KMS-11 (cell line): ENCODE data around the gene DSCAM.

Experiments
- H2AFZ ChIP-seq: fragments of 200-600 bp; sonication (generic); 2 replicates; pipeline ENCODE4 v1.6.1; 2016; ENCODE audit warnings: antibody characterized with exemption, mixed run types, low read depth
- H3K27ac ChIP-seq: fragments of 200-600 bp; sonication (generic); 2 replicates; pipeline ENCODE4 v1.6.1; 2016; ENCODE audit warnings: mild to moderate bottlenecking, mixed run types
- H3K27me3 ChIP-seq: fragments of 200-600 bp; sonication (generic); 2 replicates; pipeline ENCODE4 v1.6.1; 2017; ENCODE audit warnings: mild to moderate bottlenecking, low read depth, mixed run types, moderate library complexity; ENCODE audit not compliant: insufficient read depth
- H3K36me3 ChIP-seq: fragments of 200-600 bp; sonication (generic); 2 replicates; pipeline ENCODE4 v1.6.1; 2017; ENCODE audit warnings: mild to moderate bottlenecking, mixed run types; ENCODE audit not compliant: insufficient read depth
- H3K4me1 ChIP-seq: fragments of 200-600 bp; sonication (generic); 2 replicates; pipeline ENCODE4 v1.6.1; 2016; ENCODE audit warnings: mild to moderate bottlenecking, low read depth, mixed run types; ENCODE audit not compliant: poor library complexity, severe bottlenecking
- H3K4me2 ChIP-seq: fragments of 200-600 bp; sonication (generic); 2 replicates; pipeline ENCODE4 v1.7.0; 2016; ENCODE audit warnings: mild to moderate bottlenecking, mixed run types
- H3K4me3 ChIP-seq: fragments of 200-600 bp; sonication (generic); IDR thresholded peaks from 2 replicates; pipeline ENCODE4 v1.6.1; 2017; ENCODE audit warnings: low read depth, low read length, mixed read lengths; ENCODE audit not compliant: insufficient read depth
- H3K79me2 ChIP-seq: fragments of 200-600 bp; sonication (generic); 2 replicates; pipeline ENCODE4 v1.6.1; 2016; ENCODE audit warnings: low read depth, mixed run types; ENCODE audit not compliant: insufficient read depth
- H3K9ac ChIP-seq: fragments of 200-600 bp; sonication (generic); 2 replicates; pipeline ENCODE4 v1.6.1; 2016; ENCODE audit warnings: mild to moderate bottlenecking, mixed run types
- H4K20me1 ChIP-seq: fragments of 200-600 bp; sonication (generic); 2 replicates; pipeline ENCODE4 v1.6.1; 2016; ENCODE audit warnings: mild to moderate bottlenecking, mixed run types; ENCODE audit not compliant: insufficient read depth
- CTCF ChIP-seq: fragments of 200-600 bp; sonication (generic); conservative IDR thresholded peaks from 2 replicates; pipeline ENCODE4 v1.6.1; 2017; ENCODE audit warnings: low read depth, mild to moderate bottlenecking, antibody characterized with exemption, low read length, moderate library complexity, mixed read lengths

Gene DSCAM

GRCh38 chr21:40282912-40283886 lies 563.8 kb downstream of the DSCAM start:
- H3K9ac ChIP-seq = no peak overlapping the region
- H3K27me3 ChIP-seq = no peaks in the 10 kb centered on the region
- H3K27ac ChIP-seq = no peak overlapping the region
- no peak for TF ChIP-seq CTCF
- no peaks in the 10 kb centered on the region for H3K79me2 ChIP-seq
- H3K4me3 ChIP-seq = no peak overlapping the region
- no peaks in the 10 kb centered on the region for H3K36me3 ChIP-seq
- no peaks in the 10 kb centered on the region for H4K20me1 ChIP-seq
- no peaks in the 10 kb centered on the region for H3K4me1 ChIP-seq
- H2AFZ ChIP-seq = no peak overlapping the region
- no peak overlapping the region for H3K4me2 ChIP-seq

- Histone ChIP-seq H3K4me1 (no peaks in the 10 kb centered on the region), H4K20me1 (no peaks in the 10 kb centered on the region), H3K4me2 (no peak overlapping the region), H3K9ac (no peak overlapping the region), H3K4me3 (no peak overlapping the region), H3K79me2 (no peaks in the 10 kb centered on the region), H2AFZ (no peak overlapping the region), H3K27ac (no peak overlapping the region), H3K36me3 (no peaks in the 10 kb centered on the region), H3K27me3 (no peaks in the 10 kb centered on the region)
- no peak for TF ChIP-seq CTCF
Observed at GRCh38 chr21:40278345-40278744, 568.6 kb downstream of the DSCAM start.

GRCh38 chr21:40276001-40276400 lies 571.0 kb downstream of the DSCAM start:
- Histone ChIP-seq H3K9ac (no peak overlapping the region), H2AFZ (no peak overlapping the region), H3K36me3 (no peaks in the 10 kb centered on the region), H3K4me2 (no peak overlapping the region), H4K20me1 (no peaks in the 10 kb centered on the region), H3K4me3 (no peak overlapping the region), H3K27ac (no peak overlapping the region), H3K4me1 (no peaks in the 10 kb centered on the region), H3K27me3 (no peaks in the 10 kb centered on the region), H3K79me2 (no peaks in the 10 kb centered on the region)
- TF ChIP-seq CTCF = no peak

- Histone ChIP-seq H3K27ac (no peak overlapping the region), H3K36me3 (no peaks in the 10 kb centered on the region), H3K27me3 (no peaks in the 10 kb centered on the region), H2AFZ (no peak overlapping the region), H3K9ac (no peak overlapping the region), H3K4me3 (no peak overlapping the region), H3K4me1 (no peaks in the 10 kb centered on the region), H4K20me1 (no peaks in the 10 kb centered on the region), H3K4me2 (no peak overlapping the region), H3K79me2 (no peaks in the 10 kb centered on the region)
- no peak for TF ChIP-seq CTCF
Observed at GRCh38 chr21:40272037-40272436, 574.9 kb downstream of the DSCAM start.
